Aortic smooth muscle cell (primary cell): ENCODE results near the gene DIPK1A. TPM values are rescaled to one million over a fixed set of nuclear protein-coding genes. Genes with fewer than 3 reads are reported as not detected.

Experiments
- total RNA-seq: library from RNA; depleted of rRNA; stranded (reverse); fragments of >200 nt; gene quantifications from 2 replicates; pipeline ENCODE4 v1.2.3, GENCODE V29; 2014

The DIPK1A gene
- total RNA-seq: 4.5 and 5.3 TPM in 2 replicates

GRCh38 chr1:92961131-92961895, at the start of gene DIPK1A:
TSS of gene DIPK1A (minus strand) at chr1:92961462. CDS start at chr1:92961429, 33 bp downstream.

DNA sequence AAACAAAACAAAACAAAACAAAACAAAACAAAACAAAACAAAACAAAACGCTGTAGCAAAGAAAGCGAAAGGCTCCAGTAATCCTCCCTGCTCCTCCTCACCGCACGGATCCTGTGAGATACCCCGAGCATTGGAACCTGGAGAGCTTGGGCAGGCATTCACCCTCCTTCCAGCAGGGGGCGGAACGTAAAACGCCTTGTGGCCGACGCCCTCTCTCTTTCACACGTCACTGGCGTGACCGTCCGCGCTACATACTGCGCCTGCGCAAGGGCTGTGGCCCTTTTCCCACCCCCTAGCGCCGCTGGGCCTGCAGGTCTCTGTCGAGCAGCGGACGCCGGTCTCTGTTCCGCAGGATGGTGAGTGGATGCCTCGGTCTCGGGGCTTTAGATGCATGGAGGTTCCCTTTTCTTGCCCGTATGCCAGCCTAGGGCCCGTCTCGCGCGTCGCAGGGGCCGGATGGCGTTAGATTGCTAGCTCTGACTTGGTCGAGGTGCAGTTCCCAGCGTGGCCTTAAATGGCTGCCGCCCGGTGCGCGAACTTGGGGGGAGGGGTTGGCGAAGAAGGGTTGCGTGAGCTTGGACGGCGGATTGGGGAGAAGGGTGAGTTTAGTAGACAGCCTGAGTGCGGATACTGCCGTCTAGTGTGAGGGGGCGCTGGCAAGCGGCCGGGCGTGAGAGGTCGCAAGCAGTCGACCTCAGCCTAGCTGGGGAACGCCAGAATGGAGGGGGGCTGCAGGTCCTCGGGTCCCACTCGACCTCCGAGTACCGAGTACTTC, 129.3 kb downstream of the DIPK1A start, which contains the start of gene RPL5:
Gene RPL5, plus strand, starts transcription at position 279 of the 775 bp plus-strand sequence. Its CDS starts 75 bp downstream, at position 354.

Other genes starting within 250 kb of the DIPK1A start
- 92.9 and 108 TPM in 2 replicates for gene EVI5, start 176.4 kb downstream of the DIPK1A start, total RNA-seq
- 1,139 and 1,229 TPM in 2 replicates for gene RPL5, start 129.4 kb downstream of the DIPK1A start, total RNA-seq
- 14.8 and 17.4 TPM in 2 replicates for gene MTF2, start 117.8 kb upstream of the DIPK1A start, total RNA-seq
- gene TMED5, start 219.0 kb upstream of the DIPK1A start, total RNA-seq: 49.1 and 54.6 TPM in 2 replicates
- 8.6 and 11.1 TPM in 2 replicates for gene CCDC18, start 219.3 kb upstream of the DIPK1A start, total RNA-seq